Prostate gland (tissue), 2 donors: Measurements from ENCODE around the gene PROM2. TPM values are rescaled to one million over a fixed set of nuclear protein-coding genes. Genes with fewer than 3 reads are reported as not detected.

Source experiments
- DNase-seq: peaks from one replicate; pipeline ENCODE4 v3.0.0-alpha.2; 2019; ENCODE audit warnings: low spot score
- H3K27ac ChIP-seq, 2 donors: fragments of 200-600 bp; sonication (generic); 2 replicates each; pipeline ENCODE4 v1.5.1; 2017 to 2019
- H3K27me3 ChIP-seq: fragments of 200-600 bp; sonication (generic); replicated peaks from 2 replicates; pipeline ENCODE4 v1.5.1; 2019; ENCODE audit not compliant: insufficient read depth
- H3K36me3 ChIP-seq, 2 donors: fragments of 200-600 bp; sonication (generic); 1 replicate in 1 of 2; 2 replicates in 1 of 2; pipeline versions ENCODE4 v1.5.1 to v1.8.1; 2017 to 2019
- H3K4me1 ChIP-seq: fragments of 200-600 bp; sonication (generic); replicated peaks from 2 replicates; pipeline ENCODE4 v1.5.1; 2019
- H3K4me3 ChIP-seq, 2 donors: fragments of 200-600 bp; sonication (generic); 2 replicates each; pipeline ENCODE4 v1.5.1; 2017 to 2019
- H3K9me3 ChIP-seq: fragments of 200-600 bp; sonication (generic); 2 replicates; pipeline ENCODE4 v1.5.1; 2017
- CTCF ChIP-seq, 4 experiments: fragments of 200-600 bp in 2 of 4; fragments of 450-650 bp in 2 of 4; sonication (generic) in 2 of 4; IDR thresholded peaks; 1 replicate in 3 of 4; 2 replicates in 1 of 4; pipeline ENCODE4 v1.5.1; 2016 to 2019; ENCODE audit warnings: antibody characterized with exemption in 4 of 4, mild to moderate bottlenecking in 2 of 4, moderate library complexity in 2 of 4
- POLR2A ChIP-seq: fragments of 450-650 bp; IDR thresholded peaks from one replicate; pipeline ENCODE4 v1.6.1; 2016; ENCODE audit warnings: antibody characterized with exemption, mild to moderate bottlenecking
- POLR2AphosphoS5 ChIP-seq: sonication (generic); formaldehyde crosslinking; IDR thresholded peaks from one replicate; pipeline ENCODE4 v1.6.1; 2017; ENCODE audit warnings: antibody characterized with exemption
- WGBS: methylation state at CpG from one replicate; pipeline ENCODE4 v1.1.5; 2018; 5-methylcytosine and 5-hydroxymethylcytosine counted together
- intact Hi-C: fragments of 100-400 bp; cut with DNase I; formaldehyde crosslinking; loops from one replicate; pipeline ENCODE4 v1.14.2; 2022
- total RNA-seq, 2 donors: library from RNA; depleted of rRNA; stranded (reverse); fragments of >200 nt; gene quantifications; one replicate each; pipeline ENCODE4 v1.1.0, GENCODE V29; 2016

Gene PROM2
- total RNA-seq, 2 donors from 2014 or later: 43.4 to 80.1 TPM

GRCh38 chr2:95292623-95293260 is 18.5 kb downstream of the PROM2 start:
- peak; percentile 48 for TF ChIP-seq POLR2AphosphoS5
- TF ChIP-seq POLR2A: no peak
- Histone ChIP-seq H3K4me1 (no peaks in the 10 kb centered on the region), H3K27me3 (no peaks in the 10 kb centered on the region), H3K9me3 (no peaks in the 10 kb centered on the region), H3K36me3 (no peaks in the 10 kb centered on the region), H3K27ac (peak overlapping the region; percentile 12 to 45), H3K4me3 (no peak overlapping the region)
- 46% methylated on average over 9 of the region's 9 CpGs for WGBS
- DNase-seq: no peak
- intact Hi-C loops: no loop called here

- no peak overlapping the region for H3K27ac ChIP-seq
- no peak for DNase-seq
- WGBS: 88% methylated on average over 19 of the region's 19 CpGs
- no peaks in the 10 kb centered on the region for H3K9me3 ChIP-seq
- intact Hi-C loops: no loop called here
- H3K27me3 ChIP-seq: no peaks in the 10 kb centered on the region
- H3K4me1 ChIP-seq: no peaks in the 10 kb centered on the region
- no peaks in the 10 kb centered on the region for H3K36me3 ChIP-seq
- no peak overlapping the region for H3K4me3 ChIP-seq
- TF ChIP-seq POLR2AphosphoS5 (no peak), CTCF (IDR thresholded peaks at IDR 0.05) (no peak), POLR2A (no peak)
Observed at GRCh38 chr2:95294579-95295250, 20.5 kb downstream of the PROM2 start.

- Histone ChIP-seq H3K27ac (no peak overlapping the region), H3K4me1 (no peaks in the 10 kb centered on the region), H3K4me3 (no peak overlapping the region), H3K36me3 (no peaks in the 10 kb centered on the region), H3K27me3 (no peaks in the 10 kb centered on the region), H3K9me3 (no peaks in the 10 kb centered on the region)
- intact Hi-C loops: no loop called here
- WGBS: 89% methylated on average over 6 of the region's 6 CpGs
- DNase-seq: no peak
- TF ChIP-seq CTCF (IDR thresholded peaks at IDR 0.05) (no peak), POLR2AphosphoS5 (no peak), POLR2A (no peak)
Observed at GRCh38 chr2:95295376-95295775, 21.1 kb downstream of the PROM2 start.

GRCh38 chr2:95296011-95296410 is 21.8 kb downstream of the PROM2 start:
- H3K9me3 ChIP-seq: no peaks in the 10 kb centered on the region
- H3K27me3 ChIP-seq: no peaks in the 10 kb centered on the region
- WGBS: 35% methylated on average over 4 of the region's 5 CpGs
- H3K4me1 ChIP-seq: no peaks in the 10 kb centered on the region
- H3K4me3 ChIP-seq: no peak overlapping the region
- peak; percentile 54 for DNase-seq
- H3K36me3 ChIP-seq: no peaks in the 10 kb centered on the region
- peak overlapping the region; percentile 49 to 68 for H3K27ac ChIP-seq
- TF ChIP-seq POLR2AphosphoS5 (no peak), POLR2A (no peak), CTCF (IDR thresholded peaks at IDR 0.05) (no peak)
- intact Hi-C loops: no loop called here

GRCh38 chr2:95296880-95297487 is 22.7 kb downstream of the PROM2 start, which contains the start of gene KCNIP3:
TSS of gene KCNIP3 (plus strand) at chr2:95297347. CDS start at chr2:95297439, 92 bp downstream.
- DNase-seq: peak; percentile 77
- TF ChIP-seq CTCF (IDR thresholded peaks at IDR 0.05) (no peak), POLR2AphosphoS5 (peak; percentile 44), POLR2A (peak; percentile 45)
- Histone ChIP-seq H3K9me3 (no peaks in the 10 kb centered on the region), H3K27ac (peak within 1 kb of the TSS; percentile 49 to 68), H3K4me1 (no peaks in the 10 kb centered on the region), H3K4me3 (no peak within 1 kb of the TSS), H3K36me3 (no peaks in the 10 kb centered on the region), H3K27me3 (no peaks in the 10 kb centered on the region)
- WGBS: 7% methylated on average over 13 of the region's 13 CpGs
- intact Hi-C loops: no loop called here
